GM13976 (cell line): ENCODE data around the gene PRUNE2.

ENCODE experiments used
- DNase-seq: peaks from one replicate; pipeline ENCODE4 v3.0.0; 2012; ENCODE audit warnings: low spot score
- in situ Hi-C: fragments of 300-500 bp; cut with MboI; formaldehyde crosslinking; loops from one replicate; pipeline ENCODE4 v1.12.0; 2022; ENCODE audit warnings: low sequenced_read_pairs, mixed read lengths, inconsistent platforms; ENCODE audit not compliant: unreplicated experiment
- TF ChIP-seq, protein P1 (sequence below): IDR thresholded peaks from 2 replicates; pipeline ENCODE4 v1.5.1; 2012; ENCODE audit warnings: borderline replicate concordance, mild to moderate bottlenecking; ENCODE audit not compliant: insufficient read depth; ENCODE audit errors: extremely low read depth, missing control alignments, control extremely low read depth

PRUNE2 gene

DNA sequence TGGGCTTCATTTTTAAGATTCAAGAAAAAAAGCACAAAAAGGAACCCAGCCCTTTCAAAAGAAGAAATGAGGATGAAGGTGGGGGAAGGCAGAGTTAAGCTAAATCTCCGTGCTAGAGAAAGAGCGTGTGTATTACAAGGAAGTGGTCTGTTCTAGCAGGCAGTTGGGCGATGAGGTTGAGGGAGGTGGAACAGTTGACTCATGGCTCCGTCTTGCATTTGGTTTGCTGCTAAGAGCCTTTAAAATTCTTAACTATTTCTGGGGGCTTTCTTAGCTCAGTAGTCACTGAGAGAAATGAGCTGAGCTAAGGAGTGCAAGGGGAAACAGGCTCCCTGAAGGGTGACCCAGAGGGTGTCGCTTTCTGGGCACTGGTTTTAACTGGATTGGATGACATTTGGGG, 329.6 kb downstream of the PRUNE2 start:
- peak; percentile 83 for DNase-seq
- in situ Hi-C loops, result loop anchor here (5.0 to 10.0 kb wide), 2 partner anchors 36 to 112 kb away; no protein-coding TSS in a partner anchor
- TF ChIP-seq, protein P1, sequence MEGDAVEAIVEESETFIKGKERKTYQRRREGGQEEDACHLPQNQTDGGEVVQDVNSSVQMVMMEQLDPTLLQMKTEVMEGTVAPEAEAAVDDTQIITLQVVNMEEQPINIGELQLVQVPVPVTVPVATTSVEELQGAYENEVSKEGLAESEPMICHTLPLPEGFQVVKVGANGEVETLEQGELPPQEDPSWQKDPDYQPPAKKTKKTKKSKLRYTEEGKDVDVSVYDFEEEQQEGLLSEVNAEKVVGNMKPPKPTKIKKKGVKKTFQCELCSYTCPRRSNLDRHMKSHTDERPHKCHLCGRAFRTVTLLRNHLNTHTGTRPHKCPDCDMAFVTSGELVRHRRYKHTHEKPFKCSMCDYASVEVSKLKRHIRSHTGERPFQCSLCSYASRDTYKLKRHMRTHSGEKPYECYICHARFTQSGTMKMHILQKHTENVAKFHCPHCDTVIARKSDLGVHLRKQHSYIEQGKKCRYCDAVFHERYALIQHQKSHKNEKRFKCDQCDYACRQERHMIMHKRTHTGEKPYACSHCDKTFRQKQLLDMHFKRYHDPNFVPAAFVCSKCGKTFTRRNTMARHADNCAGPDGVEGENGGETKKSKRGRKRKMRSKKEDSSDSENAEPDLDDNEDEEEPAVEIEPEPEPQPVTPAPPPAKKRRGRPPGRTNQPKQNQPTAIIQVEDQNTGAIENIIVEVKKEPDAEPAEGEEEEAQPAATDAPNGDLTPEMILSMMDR, result no peak

DNA sequence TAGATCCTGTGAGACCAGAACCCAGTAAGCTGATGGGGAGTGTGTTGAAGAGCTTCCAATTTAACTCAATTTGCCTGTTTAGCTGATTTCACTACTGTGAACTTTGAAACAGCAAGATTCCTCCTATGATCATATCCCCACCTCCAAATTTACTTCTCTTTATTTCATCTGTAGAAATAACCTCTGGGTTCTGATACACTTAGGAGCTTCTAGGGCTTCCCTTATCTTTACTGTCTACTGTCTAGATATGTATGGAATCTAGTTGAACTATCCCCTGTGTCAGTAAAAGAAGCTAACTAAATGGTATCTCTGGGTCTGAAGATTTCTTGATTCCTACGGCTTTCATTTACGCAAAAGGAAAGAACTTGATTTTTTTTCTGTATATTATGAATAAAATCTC, 330.2 kb downstream of the PRUNE2 start:
- DNase-seq, result no peak
- in situ Hi-C loops, result loop anchor here (5.0 to 10.0 kb wide), 2 partner anchors 37 to 111 kb away; no protein-coding TSS in a partner anchor
- TF ChIP-seq, protein P1, result no peak

GRCh38 chr9:76573905-76574760, 331.8 kb downstream of the PRUNE2 start:
- TF ChIP-seq, protein P1, result no peak

DNA sequence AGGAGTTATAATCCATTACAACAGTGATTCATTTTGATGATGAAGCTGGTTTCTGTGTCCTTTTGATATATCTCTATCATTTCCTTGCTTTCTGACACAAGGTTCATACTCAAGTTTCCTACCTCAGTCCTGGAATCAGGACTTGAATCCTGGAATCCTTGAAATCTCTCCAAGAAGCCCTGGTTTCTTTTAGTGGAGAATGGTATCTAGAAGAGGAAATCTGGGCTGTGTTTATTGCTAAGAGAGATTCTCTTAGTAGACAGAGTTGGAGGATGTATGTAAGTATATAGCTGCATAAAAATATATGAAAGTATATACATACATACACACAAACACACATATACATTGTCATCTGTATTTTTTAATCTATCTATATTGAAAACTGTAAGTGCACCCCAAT, 332.5 kb downstream of the PRUNE2 start:
- DNase-seq, result no peak
- TF ChIP-seq, protein P1, result no peak
- in situ Hi-C loops, result loop anchor here (10.0 kb wide), 1 partner anchor 109 kb away; no protein-coding TSS in a partner anchor

More at GRCh38 chr9:76573905-76574760, 331.8 kb downstream of the PRUNE2 start:
- no peak for DNase-seq
- in situ Hi-C loops, result loop anchor here (10.0 kb wide), 1 partner anchor 109 kb away; no protein-coding TSS in a partner anchor

GRCh38 chr9:76572151-76572550, 333.8 kb downstream of the PRUNE2 start:
- no peak for DNase-seq
- in situ Hi-C loops, result loop anchor here (10.0 kb wide), 1 partner anchor 107 kb away; no protein-coding TSS in a partner anchor
- TF ChIP-seq, protein P1, result no peak

DNA sequence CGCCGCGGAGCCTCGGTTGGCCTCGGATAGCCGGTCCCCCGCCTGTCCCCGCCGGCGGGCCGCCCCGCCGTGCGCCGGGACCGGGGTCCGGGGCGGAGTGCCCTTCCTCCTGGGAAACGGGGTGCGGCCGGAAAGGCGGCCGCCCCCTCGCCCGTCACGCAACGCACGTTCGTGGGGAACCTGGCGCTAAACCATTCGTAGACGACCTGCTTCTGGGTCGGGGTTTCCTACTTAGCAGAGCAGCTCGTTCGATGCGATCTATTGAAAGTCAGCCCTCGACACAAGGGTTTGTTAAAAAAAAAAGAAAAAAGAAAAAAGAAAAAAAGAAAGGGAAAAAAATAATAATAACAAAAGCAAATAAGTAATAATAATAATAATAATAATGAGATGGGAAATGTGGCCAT, 334.2 kb downstream of the PRUNE2 start:
- in situ Hi-C loops, result loop anchor here (10.0 kb wide), 1 partner anchor 107 kb away; no protein-coding TSS in a partner anchor
- TF ChIP-seq, protein P1, result no peak
- DNase-seq, result no peak
